GM12874 (cell line): ENCODE measurements around the gene WNT9B.

ENCODE experiments used
- TF ChIP-seq, protein P1 (sequence below): IDR thresholded peaks from 2 replicates; pipeline ENCODE4 v1.5.1; 2011; ENCODE audit warnings: low read depth, mild to moderate bottlenecking, control low read depth, low read length, moderate library complexity; ENCODE audit not compliant: insufficient read depth

The WNT9B gene

DNA sequence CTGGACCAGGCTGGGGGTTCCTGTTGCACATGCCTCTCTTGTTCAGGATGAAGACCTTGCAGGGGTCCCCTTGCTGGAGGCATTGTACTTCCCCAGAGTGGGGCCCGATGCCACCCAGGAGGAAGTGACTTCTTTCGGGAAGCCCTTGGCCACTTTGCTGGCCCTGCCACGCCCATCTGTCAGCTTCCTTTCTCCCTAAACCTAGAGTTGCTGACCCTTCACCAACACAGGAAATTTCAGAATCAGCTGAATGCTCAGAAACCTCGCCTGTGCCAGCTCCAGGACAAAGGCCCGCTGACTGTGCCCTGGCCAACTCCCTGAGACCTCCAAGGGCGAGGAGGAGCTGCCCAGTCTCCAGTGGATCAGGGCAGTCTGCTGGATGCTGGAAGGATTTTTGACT, 26.7 kb downstream of the WNT9B start:
- TF ChIP-seq, protein P1, sequence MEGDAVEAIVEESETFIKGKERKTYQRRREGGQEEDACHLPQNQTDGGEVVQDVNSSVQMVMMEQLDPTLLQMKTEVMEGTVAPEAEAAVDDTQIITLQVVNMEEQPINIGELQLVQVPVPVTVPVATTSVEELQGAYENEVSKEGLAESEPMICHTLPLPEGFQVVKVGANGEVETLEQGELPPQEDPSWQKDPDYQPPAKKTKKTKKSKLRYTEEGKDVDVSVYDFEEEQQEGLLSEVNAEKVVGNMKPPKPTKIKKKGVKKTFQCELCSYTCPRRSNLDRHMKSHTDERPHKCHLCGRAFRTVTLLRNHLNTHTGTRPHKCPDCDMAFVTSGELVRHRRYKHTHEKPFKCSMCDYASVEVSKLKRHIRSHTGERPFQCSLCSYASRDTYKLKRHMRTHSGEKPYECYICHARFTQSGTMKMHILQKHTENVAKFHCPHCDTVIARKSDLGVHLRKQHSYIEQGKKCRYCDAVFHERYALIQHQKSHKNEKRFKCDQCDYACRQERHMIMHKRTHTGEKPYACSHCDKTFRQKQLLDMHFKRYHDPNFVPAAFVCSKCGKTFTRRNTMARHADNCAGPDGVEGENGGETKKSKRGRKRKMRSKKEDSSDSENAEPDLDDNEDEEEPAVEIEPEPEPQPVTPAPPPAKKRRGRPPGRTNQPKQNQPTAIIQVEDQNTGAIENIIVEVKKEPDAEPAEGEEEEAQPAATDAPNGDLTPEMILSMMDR, result no peak

DNA sequence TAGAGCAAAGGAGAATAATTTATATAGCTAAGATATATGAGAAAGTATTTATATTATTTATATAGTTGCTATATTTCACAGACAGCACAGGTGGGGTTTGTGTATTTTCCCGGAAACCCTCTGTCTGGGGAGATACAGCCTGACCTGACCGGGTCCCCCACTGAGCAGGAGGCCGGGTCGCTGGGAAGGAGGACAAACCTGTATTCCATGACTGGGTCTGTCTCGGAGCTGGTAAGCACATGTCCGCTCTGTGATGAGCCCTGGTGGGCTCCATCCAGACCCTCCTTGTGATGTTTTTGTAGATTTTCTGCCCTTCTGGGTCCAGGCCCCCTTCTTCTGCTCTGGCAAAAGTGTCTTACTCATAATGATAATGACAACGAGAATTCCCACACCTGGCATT, 27.7 kb downstream of the WNT9B start:
- TF ChIP-seq, protein P1, result no peak

DNA sequence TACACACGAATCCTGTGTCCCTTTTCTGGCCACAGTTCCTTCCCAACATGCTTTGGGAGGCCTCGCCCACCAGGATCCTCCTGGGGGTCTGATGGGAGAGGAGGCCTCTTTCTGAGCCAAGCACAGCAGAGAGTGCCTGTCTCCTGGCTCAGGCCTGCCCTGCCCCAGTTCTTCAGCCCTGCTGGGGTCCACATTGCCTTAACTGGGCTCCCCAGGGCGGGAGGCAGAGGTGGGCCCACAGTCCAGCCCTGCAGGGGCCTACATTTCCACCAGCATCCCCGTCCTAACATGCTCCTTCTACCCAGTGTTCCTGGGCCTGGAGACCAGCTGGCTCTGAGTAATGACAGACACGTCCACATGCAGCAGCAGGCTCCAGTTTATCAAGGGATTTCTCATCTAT, 29.6 kb downstream of the WNT9B start:
- TF ChIP-seq, protein P1, result no peak

DNA sequence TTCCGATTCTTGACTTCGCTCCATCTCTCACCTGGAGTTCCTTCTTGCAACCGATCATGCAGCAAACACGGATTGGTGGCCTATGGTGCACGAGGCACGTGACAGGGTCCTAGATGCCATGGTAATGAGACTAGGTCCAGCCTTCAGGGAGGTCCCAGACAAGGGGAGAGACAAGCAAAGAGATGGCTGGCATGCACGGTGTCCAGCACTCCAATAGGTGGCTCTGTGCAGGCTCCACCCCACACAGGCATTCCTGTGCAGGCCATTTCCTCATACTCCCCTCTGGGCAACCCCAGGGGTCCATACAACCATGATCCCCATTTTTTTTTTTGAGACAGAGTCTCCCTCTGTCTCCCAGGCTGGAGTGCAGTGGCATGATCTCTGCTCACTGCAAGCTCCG, 31.3 kb downstream of the WNT9B start:
- TF ChIP-seq, protein P1, result no peak

DNA sequence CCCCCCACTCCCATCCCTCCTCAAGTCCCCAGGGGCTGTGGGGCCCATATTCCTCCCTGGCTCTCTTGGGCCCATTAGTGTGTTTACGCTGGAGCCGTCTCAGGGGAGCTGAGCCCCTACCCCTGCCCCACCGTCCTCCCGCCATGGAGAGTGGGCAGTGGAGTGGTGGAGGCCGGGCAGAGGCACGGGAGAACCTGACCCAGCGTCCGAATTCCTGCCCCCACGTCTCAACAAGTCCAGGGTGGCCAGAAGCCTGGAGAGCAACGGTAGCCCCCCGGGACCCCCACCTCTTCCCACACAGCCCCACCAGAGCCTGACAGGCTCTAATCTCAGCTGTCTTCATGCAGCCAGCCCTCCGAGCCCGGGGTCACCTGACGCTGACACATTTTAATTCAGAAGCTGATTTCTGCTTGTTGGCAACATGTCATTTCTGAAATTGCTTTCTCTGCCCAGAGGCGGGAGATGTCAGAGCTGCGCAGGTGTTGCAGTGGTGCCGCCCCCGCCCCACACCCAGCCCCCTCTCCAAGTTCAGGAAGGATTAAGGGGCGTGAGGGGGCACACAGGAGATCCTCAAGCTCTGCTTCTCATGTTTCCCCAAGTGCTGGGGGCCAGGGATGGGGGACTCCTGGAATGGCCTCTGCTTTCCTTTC, 32.6 kb downstream of the WNT9B start:
- TF ChIP-seq, protein P1, result no peak

DNA sequence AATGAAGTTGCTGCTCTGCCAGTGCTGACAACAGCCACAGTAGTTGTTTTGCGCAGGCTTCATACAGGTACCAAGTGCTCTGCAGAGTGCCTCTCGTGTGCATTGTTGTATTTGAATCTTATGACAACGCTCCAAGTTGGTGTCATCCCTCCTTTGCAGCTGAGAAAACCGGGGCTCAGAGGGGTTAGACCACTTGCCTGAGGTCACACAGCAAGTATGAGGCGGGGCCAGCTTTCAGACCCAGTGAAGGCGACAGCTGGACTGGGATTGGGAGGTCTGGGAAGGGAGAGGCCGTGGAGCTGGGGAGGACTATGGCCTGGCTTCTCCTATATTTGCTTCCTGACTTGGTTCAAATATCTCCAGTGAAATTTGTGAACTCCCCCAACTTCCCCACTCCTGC, 33.2 kb downstream of the WNT9B start:
- TF ChIP-seq, protein P1, result no peak

DNA sequence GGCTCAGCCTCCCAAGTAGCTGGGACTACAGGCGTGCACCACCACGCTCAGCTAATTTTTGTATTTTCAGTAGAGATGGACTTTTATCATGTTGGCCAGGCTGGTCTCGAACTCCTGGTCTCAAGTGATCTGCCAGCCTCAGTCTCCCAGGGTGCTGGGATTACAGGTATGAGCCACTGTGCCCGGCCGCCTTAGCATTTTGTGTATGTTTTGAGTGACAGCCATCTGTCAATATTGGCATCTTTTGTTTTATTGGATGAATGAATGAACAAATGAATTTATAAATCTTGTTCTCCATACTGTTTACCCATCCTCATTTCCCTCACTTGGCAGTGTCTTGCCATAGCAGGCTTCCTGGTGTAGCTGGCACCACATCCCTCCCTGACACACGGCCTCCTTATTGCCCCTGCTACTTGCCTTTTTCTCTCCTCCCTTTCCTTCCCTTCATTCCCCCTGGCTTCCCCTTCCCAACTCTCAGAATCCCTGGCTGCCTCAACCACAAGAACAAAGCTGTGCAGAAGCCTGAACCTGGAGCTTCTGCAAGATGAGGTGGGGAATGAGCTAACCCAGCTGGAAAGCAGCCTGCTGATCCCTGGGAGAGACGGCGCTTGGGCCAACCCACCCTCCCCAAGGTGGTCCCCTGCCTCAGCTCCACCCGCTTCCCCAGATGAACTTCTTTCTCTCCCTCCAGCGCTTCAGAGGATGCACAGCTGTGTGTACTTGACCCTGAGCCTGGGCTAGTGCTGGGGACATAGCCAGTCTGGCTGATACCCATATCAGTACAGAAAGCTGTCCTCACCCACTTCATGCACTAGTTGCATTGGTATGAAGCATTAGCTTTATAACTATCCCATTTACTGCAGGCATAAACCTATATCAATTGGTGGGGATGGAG, 34.3 kb downstream of the WNT9B start:
- TF ChIP-seq, protein P1, result no peak
